GM21737 (cell line): Measurements from ENCODE around the gene CEP128.
A peak's percentile ranks its signal among the peaks of the same experiment; 100 is the strongest.

ENCODE experiments used
- ATAC-seq: cut with Tn5 transposase; IDR thresholded peaks from one replicate; pipeline ENCODE4 v1.9.1; 2021; ENCODE audit warnings: mild to moderate bottlenecking, moderate library complexity; ENCODE audit not compliant: unreplicated experiment

CEP128 gene

DNA sequence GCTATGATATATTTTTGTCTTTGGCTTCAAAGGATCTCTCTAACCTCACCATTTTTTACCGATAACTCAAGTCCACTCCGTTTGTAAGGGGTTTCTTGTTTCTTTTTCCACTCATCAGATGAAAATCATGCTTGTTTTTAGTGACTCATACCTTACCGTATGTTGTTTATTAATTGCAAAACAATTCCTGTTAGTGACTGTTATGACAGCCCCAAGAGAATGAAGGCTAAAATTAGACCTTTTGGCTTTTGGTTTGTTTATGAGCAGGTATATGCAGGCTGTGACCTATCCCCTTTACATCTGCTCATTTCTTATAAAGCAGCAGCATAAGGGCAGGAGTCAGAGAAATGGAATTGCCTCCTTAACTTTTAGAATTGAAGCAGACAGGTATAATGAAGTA is 319.8 kb downstream of the CEP128 start:
- ATAC-seq = no peak

DNA sequence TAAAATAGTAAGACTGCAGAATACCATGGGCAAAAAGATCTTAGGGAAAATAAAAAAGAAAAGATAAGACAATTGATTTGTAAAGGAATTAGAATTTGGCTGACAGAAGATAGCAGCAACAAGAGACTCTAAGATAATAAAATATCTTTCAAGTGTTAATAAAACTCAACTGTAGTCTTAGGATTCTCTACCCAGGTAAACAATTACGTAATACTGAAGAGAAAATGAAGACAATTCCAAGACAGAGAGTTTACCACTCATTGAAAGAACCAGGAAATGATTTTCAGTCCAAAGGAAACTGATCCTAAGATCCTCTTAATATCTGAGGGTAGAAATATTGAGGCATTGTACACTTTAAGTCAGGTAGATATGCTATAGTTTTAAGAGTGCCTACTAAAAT is 321.1 kb downstream of the CEP128 start:
- ATAC-seq = no peak

DNA sequence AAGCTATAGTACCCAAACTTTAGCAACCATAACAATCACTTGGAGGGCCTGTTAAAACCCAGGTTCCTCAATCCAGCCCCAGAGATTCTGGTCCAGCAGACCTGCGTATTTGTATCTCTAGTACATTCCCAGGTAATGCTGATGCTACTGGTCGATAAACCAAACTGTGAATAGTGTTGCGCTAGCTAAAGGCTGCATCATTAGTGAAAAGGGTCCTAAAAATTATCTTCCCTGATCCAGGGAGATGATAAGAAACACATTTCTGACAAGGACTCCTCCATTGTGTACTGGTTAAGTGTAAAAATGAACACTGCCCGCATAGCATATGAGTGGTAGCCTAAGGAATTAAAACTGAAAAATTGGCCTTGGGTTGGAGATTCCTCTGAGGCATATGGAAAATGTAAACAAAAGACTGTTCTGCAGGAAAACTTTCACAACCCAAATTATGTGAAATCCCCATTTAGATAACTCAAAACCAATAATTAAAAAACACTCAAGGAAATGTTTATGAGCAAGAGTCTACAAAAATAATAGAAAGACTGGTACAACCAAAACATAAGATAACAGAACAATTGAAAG is 322.7 kb downstream of the CEP128 start:
- no peak for ATAC-seq

DNA sequence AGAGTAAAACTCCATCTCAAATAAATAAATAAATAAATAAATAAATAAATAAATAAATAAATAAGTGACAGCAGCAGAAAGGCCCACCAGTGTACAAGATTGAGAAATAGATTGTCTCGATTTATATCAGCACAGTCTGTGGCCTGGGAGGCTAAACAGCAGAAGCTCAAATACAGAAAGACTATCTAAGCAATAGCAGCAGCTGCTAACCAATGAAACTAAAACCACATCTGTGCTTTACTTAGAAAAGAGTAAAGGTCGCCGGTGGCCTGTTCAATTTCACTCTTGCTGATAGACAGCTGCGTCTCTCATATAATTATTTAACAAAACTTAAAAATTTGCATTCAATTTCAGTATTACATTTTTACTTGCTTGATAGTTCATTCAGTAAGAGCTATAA is 325.7 kb downstream of the CEP128 start:
- ATAC-seq = peak; percentile 84

DNA sequence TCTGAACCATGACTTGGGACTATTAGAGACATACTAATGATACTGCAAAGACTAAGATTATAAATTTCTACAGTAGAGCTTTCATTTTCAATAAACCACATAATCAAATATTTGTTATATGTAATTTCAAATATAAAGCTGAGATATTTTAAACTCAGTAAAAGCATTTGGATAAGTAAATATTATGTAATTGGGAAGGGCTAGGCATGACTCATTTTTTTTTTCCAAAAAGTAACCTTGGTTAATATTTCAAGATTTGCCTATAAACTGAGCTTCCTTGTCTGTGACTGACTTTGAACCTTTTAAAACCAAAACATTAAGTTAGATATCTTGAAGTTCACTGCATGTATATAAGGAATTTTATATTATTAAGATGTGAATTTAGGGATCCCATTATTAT is 332.5 kb downstream of the CEP128 start:
- no peak for ATAC-seq

DNA sequence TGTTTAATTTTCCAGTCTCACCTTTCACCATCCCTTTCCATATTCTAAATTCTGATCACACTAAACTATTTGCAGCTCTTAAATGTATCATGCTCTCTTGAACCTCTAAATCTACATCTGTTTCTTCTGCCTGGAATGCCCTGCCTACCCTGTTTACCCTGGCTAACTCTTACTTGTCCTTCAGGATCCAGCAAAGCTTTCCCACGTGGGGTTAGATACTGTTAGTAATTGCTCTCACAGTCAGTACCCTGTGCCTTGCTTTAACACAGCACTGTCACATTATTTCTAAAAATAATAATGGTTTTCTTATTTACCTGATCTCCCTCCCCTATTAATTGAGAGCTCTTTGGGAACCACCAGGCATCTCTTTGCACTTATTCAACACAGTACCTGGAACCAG is 333.0 kb downstream of the CEP128 start:
- ATAC-seq = no peak

DNA sequence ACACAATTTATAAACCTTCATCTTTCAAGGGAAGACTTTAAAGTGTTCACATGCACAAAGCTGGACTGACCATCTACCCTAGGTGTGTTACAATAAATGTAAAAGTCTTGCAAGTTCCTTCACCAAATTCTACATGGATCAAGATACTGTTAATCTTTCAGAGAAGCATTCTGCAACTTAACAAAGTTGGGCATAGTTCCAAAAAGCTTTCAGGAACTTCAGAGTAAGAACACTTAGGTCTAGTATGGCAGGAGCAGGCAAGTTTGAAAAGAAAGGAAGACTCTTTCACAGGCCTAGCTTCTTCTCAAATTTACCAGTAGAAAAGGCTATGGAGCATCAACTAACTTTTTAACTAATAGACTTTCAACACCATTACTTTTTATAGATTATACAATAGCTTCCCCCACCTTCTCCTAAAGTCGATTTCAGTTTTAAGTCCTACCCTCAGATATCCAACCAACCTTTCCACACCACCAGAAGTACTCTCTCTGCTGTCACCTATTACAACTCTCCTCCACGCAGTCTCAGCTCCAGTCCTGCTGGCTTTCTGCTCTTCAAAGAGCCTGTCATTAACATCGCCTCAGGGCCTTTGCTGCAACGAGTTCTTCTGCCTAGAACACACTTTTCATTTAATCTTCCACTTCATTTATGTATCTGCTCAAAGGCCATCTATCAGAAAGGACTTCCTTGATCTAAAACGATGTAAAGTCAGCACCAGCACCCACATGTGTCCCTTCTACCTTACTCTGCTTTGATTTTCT is 333.9 kb downstream of the CEP128 start:
- no peak for ATAC-seq

DNA sequence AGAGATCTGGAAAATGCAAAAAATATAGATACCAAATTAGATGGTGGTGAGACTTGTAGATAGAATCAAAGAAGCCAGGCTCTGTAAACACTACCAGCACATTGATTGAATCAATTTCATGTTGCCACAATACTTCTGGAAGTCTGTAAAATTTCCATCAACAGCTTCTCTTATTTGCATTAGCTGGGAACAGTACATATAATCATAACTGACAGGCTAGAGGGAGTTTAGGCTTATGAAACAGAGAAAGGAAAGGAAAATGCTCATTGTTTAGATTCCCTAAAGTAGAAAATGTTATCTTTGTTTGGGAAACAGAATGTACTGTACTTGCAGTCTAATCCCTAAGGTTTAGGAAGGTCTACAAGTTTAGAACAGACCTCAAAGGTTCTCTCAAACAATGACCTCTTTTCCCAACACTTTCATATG is 335.2 kb downstream of the CEP128 start:
- no peak for ATAC-seq

DNA sequence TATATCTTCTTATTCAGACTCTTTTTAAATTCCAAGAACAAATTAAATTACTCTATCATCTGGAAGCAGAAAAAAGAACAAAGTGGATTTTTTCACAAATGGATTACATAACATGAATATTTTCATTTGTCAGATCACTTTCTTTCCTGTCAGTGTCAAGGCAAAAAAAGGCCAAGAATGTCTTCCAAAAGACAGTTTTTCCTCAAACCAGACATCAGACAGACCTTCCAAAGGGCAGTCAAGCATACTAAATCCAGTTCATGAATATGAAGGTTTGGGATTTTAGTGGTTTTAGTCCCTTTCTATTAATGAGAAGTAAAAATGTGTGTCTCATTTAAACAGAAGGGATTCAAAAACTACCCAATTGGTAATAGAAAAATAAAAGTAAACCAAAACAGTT is 336.0 kb downstream of the CEP128 start:
- no peak for ATAC-seq

DNA sequence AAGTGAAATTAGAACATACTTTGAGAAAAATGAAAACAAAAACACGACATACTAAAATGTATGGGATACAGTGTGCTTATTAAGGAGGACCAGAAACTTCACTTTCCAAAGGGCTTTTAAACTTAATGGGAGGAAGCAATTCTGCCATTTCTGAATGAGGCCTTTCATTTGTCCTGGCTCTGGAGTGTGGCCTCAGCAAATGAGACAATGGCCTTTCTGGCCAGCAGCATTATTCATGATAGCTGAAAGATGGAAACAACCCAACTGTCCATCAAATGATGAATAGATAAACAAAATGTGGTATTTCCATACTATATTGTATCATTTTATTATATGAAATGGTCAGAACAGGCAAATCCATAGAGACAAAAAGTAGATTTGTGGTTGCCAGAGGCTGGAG is 338.6 kb downstream of the CEP128 start:
- no peak for ATAC-seq

DNA sequence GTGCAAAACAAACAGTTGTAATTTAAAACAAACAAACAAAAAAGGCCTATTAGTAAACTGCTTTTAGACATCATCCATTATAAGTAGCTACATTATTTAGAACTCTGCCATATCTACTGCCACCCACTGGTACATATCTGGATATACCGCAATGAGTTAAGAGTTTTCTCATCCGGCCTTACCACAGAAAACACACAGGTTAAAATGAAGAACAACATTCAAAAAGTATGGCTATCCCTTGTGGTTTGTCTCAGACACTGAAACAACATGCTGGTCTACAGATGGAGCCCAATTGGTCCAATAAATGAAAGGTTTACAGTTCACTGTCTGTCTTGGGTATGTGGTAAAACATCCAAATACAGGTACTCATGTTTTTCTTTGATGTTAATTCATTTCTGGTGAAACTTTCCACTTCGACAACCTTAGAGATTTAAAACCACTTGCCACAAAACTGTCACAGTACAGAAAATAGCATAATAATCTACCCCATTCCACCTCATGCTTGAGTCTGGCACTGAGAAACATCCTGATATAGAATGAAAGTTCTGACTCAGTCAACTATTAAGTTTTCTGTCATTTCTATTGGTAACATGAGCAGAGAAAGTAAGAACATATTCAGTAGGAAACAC is 354.3 kb downstream of the CEP128 start:
- ATAC-seq = peak; percentile 96

DNA sequence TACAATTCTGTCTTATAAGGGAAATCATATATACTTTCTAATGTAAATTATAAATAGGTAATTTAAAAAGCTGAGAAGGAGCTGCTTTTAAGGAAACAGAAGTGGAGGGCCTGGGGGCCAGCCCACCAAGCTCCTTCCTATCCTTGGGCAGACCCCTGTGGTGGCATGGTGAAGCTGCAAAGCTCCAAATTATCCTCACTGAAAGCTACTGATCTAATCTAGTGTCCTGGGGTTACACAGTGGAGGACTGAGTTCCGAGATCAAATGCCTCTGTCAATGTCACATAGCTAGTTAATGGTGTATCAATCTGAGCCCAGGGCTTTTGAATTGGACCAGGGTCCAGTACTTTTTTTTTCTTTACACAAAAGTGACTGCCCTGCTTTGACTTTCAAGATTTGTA is 355.4 kb downstream of the CEP128 start:
- no peak for ATAC-seq

DNA sequence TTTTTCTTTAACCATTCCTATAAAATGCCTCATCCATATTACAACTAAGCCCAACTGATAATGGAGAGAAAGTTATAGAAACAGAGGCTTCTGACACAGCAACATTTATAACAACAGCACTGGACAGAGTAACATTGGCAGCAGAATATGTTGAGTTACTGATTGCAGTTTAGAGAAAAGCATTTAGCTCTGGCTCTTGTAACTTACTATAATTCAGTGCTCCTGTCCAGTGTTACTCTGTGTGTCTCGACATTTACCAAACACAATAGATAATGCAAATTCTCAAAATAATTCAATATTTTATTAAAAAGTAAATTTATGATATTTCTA is 356.1 kb downstream of the CEP128 start:
- no peak for ATAC-seq

DNA sequence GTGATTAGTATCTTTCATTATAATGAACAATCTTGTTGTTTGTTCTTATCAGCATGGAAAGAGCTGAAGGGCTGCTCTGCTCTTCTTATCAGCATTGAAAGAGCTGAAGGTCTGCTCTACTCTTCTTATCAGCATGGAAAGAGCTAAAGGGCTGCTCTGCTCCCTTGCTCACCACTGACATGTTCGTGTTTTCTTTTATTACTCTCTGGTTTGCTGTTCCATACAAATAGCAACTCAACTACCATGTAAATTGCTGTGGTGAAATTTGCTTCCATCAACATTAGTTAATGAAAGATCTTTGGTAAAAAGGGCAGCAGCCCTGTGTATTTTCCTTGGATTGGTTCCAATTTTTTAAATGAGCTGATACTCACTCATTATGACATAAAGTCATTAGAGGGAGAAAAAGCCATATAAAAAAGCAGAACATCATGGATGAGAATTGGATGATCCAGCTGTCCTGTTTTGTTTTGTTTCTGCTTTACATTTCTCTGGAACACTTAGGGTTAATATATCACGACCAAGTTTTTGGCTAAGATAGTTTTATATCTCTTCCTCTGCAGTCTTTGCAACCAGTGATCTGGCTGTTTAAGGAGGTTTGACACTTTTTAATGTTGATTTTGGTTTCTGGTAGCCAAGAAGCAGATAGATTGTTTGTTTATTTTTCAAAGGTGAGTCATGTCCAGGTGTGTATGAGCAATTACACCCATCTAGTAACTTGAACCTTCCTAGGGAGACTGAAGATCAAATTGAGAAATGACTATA is 356.6 kb downstream of the CEP128 start:
- ATAC-seq = no peak

DNA sequence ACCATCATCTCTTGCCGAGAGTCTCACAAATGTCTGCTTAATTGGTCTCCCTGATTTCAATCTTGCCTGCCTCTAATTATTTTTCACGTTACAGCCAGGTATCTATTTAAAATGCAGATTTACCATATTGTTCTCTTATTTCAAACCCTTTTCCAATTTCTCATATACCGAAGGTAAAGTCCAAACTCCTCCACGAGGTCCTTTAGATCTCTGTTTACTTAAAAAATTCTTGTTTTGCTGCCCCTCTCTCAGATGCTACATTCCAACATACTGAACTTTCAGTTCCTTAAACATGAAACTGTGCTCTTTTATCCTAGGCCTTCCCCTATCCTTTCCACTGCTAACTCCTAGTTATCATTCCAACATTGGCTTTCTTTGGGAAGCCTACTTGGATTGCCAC is 363.9 kb downstream of the CEP128 start:
- ATAC-seq = no peak

DNA sequence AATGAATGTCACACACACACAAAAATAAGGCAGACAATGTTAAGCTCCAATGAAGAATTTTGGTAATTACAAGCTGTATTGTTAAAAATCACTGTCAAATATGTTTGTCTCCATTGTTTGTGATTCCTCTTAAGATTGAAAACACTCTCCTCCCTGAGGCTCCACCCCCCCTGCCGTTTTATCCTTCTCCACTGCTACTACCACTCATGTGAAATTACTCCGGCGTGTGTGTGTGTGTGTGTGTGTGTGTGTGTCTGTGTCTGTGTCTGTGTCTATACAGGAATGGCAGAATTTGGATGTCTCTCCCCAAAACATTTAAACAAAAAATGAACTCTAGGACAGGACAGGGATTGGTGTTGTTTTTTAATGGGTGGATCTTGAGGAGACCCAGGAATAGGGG is 365.1 kb downstream of the CEP128 start:
- no peak for ATAC-seq

DNA sequence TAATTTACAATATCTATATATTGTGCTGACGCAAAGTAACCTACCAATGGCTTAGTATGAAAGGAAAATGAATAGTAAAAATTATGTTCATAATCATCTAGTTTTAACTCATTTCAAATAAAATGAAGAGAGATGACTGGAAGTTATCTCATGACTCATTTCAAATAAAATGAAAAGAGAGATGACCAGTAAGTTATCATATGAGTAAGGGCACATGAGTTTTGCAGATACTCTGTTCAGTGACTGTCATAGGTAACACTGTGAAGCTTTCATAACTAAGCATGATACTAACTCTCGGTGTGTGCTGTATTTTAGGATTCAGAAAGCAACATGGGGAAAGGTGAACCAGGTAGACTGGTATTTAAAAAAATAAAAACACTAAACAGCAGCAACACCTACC is 365.8 kb downstream of the CEP128 start:
- ATAC-seq = no peak

DNA sequence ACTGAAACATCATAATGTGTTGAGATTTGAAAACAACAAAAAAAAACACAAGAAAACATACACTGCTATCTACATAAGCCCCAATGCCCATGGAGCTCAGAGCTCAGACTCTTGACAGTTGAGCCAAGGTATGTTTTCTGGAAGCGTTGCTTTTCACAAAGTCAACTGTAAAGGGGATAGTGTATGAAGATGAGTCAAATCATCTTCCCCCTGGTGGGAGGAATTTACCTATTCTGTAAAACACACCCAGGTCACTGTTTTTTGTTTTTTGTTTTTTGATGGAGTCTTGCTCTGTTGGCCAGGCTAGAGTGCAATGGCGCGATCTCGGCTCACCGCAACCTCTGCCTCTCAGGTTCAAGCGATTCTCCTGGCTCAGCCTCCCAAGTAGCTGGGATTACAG is 368.9 kb downstream of the CEP128 start:
- ATAC-seq = no peak

DNA sequence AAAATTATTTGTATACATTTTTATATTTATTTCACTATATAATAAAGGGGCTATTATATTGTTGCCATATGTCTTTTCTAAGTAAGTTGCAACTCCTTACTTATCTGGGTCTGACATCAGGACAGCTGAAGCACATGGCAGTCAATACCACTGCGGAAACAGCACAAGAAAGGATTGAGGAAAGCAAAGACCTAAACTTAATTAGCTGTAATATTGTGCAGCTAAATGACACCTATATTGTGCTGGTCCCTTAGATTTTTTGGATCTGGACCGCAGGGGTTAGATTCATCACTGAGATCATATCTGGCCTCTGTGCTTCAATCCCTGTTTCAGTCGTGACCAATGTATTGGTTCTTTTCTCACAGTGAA is 370.6 kb downstream of the CEP128 start:
- no peak for ATAC-seq

DNA sequence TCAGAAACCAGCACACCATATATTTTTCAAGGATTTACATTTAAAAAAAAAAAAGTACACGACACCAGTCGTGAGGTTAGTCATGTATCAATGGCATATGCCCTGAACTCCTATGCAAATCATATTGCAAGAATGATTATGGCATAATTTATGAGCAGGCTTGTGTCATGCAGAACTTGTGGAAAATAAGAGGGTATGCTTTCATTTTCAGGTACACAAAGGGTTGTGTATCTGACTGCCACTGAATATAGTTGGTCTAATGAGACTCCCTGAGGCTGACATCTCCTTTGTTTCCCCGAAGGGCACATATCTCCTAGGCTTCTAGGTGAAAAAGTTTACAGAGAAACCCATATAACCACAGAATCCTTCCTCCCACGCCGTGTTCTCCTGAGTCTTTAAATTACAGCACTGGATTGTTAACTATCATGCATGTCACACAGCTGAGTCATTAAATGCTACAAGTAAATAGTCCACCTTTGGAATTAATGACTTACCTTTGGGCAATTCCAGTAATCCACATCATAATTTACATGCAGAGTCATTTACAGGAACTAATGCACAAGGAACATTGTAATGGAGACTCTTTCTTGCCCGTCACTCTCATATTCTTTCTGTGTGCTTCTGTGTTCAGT is 373.5 kb downstream of the CEP128 start:
- no peak for ATAC-seq

DNA sequence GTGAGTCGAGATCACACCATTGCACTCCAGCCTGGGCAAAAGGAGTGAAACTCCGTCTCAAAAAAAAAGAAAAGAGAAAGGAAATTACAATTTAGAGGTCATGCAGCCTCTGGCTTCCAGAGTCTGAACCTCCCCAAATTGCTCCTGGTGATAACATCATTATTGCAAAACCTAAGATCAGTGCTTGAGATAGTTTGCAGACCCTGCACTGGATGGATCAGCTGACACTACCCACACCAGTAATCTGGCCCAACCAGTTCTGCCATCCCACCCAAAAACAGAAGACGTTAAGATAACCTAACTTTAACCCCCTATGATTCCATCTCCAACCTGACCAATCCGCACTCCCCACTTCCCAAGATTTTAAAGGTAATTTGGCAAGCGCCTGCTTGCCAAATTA is 376.5 kb downstream of the CEP128 start:
- no peak for ATAC-seq
